GM18868 (cell line): ENCODE data around the gene PRKG1.

Source experiments
- ATAC-seq: cut with Tn5 transposase; IDR thresholded peaks from one replicate; pipeline ENCODE4 v1.9.1; 2021; ENCODE audit warnings: mild to moderate bottlenecking, moderate library complexity; ENCODE audit not compliant: unreplicated experiment

The PRKG1 gene

DNA sequence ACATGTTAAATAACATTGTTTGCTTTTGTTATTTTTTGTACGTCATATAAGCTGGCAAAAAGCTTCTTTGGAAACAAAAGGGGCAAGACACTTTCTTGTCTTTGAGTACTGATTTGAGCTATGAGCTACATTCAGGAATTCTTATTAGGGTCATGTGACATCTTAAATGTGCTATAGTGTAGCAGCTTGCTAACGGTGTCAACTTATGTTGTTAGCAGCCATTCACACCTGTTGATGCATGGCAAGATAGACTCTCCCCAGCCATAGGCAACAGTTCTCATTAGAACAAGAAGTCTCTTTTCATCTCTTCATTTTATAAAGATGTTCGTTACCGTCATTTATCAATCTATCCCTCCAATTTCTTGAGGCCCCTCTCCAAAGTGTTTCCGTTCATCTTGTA lies 411.4 kb downstream of the PRKG1 start:
- ATAC-seq = no peak

DNA sequence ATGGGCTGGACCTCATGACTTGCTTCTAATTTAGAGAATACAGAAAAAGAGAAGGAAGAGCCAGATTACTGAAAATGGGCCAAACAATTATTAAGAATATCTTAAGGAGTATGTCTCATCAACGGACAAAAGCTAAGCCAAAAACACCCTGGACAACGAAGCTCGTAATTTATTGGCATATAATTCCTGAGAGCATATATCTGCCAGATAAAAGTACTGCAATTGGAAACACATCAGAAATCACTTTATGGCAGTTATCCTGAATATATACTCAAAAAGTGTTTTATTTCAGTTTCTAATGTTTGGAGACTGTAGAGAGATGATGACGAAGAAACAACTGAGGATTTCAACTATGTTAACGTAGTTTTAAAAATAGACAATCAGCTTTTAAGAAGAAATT lies 413.3 kb downstream of the PRKG1 start:
- no peak for ATAC-seq

DNA sequence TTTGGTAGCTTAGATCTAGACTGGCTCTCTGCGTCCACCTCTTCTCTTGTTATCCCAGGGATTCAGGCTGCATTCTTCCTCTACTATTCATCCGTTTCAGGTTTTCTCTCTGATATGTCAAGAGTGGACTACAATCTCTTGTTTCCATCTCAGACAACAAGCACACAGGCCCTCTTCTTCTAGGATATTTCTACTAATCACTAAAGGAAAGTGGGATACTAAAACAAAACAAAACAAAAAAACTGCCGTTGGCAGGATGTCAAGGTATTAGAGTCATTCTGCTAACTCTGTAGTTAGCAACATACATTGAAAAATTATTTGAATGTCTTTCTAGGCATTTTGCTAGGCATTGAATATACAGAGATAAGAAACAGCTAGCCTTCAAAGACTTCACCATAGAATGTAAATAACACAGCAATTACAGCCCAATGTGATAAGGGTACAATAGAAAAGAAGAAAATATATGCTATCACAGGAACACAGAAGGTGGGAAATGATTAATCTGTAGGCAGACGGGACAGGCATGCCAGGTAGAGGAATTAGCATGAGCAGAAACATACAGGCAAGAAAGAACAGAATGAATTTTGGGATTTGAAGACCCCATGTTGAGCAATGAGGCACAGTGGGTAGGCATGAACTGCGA lies 414.6 kb downstream of the PRKG1 start:
- no peak for ATAC-seq

DNA sequence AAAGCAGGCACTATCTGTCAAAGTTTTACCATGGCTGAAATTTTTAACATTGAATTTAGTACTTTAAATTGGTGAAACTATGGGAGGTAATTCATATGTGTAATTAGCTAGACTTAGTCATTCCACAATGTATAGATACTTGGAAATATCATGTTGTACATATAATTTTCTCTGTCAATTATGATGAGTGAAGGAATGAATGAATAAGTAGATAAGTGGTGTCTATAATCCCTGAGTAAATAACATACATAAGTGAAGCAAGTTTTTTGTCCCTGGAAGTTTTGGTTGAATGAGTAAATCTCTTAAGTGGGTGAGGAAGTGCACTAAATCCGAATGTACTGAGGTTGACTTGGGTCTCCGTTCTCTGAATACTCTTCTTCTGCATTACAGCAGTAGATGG lies 424.1 kb downstream of the PRKG1 start:
- no peak for ATAC-seq

DNA sequence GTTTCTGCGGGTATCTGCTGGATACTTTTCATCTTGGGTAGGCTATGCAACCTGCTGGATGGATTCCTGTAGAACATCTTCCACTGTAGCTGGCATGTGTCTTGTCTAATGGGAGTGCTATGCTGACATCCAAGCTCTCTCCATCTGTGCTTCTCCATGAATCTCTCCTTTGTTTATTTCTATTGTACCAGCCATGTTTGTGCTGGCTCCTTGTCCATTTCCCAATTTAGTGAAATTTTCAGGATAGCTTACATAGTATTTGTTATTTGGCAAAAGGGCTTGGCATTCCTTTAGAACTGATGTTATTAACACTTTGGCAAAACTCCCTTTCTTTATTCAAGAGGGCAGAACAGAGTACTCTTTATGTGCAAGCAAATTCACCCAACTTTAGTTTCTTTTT lies 427.1 kb downstream of the PRKG1 start:
- no peak for ATAC-seq

DNA sequence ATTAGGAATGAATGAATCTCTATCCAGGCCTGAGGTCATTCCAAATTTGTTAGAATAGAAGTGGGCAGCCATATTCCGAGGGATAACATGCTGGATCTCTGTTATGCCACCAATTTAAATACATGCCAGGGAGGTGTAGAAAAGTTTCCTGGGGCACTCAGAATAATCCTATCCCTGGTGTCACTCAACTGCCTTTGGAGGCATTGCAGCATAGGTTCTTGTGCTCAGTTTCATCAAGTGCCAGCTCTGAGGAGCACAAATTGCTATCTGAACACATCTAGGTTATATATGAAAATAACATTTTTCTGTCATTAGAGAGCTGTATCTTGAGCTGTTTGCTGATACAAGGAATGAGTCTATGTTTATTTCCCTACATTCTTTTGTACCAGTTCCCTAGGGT lies 427.8 kb downstream of the PRKG1 start:
- ATAC-seq = no peak

DNA sequence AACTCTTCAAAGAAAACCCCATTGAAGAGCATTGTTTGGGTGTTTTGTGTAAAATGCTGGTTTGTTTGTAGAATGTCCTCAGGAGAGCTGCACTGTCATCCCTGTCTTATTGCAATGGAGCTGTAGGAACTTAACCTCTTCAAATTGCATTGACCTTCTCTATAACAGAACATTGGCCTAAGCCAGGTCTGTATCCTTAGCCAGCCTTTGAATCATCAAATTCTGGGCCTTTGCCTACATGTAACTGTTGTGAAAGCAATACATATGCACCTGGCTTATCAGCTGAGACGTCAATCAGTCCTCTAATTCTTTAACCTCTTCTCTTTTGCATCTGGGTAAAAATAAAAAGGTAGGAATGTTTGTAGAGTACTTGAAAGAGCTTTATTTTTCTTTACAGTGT lies 429.1 kb downstream of the PRKG1 start:
- no peak for ATAC-seq

DNA sequence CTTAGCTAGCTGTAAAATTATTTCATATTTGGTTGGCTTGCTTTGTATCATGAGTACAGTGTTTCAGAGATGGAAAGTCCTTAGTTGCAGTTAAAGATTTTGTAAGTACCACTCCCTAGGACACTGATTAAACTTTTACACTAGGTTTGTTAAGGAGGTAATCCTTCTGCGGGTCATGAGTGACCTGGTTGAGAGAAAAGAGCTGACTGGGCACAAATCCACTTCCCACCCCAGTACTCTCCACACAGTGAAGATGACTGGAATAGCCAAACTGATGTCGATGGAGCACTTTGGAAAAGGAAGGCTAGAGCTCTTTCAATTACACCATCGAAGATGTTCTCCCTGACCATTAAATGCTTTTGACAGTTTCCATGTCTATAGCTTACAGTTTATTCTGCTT lies 433.2 kb downstream of the PRKG1 start:
- ATAC-seq = no peak

DNA sequence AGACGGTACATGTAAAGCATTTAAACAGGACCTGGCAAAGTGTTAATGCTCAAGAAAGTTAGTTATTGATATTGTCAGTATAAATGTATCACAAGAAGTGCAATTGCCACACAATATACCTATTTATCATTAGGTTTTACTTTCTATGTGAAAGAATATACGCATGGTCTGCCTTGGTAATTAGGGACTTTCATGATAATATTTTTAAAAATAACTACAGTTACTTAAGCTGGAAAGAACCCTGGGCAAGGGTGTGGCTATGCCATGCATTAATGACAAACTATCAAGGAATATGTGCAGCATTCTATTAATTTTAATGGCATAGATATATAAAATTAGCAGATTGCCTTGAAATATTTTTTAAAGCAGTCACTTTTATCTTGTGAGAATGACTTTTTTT lies 433.9 kb downstream of the PRKG1 start:
- no peak for ATAC-seq

DNA sequence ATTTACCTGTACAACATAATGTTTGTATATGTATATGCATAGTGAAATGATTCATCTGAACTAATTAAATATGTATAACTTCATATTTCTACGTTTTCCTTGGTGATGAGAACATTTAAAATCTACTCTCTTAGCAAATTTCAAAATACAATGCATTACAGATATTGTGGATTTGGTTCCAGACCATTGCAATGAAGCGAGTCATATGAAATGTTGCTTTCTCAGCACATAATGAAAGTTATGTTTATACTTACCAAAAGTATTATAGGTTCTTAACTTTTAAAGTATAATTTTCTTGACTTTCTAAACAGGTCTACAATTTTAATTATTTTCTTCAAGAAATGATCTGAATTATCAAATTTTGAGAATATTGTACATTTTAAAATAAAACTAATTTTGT lies 435.9 kb downstream of the PRKG1 start:
- ATAC-seq = no peak

DNA sequence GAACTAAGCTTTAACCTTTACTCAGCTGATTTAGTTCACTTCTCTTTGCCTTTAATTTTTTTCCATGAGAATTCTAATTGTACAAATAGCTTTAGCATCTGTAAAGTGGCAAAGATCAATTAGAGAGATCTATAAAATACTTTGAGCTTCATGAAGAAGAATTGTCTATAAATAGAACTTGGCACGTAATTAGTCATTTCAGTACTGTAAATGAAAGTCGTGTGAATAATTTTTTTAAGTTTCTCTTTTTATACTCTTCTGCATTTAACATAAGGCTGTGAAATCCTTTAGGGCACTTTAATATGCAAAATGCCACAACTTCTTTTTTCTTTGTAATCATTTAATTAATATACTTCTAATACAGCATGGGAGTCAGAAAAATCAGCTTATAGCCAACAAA lies 447.3 kb downstream of the PRKG1 start:
- peak; percentile 67 for ATAC-seq

DNA sequence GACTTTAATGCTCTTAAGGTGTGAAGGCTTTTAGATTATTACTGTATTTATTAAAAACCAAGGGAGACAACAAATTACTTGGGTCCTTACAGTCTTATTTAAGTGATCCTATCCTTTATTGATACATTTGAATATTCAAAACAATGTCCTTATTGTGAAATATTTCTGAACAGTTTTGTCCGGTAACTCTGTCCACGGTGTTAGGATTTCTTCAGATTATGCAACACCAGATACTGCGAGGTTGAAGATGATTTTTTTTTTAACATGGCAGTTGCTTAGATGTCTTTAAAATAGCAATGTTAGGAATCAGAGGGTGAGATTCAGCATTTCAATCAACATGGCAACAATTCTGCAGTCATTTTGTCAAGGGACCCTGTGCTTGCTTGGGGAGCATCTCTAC lies 448.6 kb downstream of the PRKG1 start:
- no peak for ATAC-seq

DNA sequence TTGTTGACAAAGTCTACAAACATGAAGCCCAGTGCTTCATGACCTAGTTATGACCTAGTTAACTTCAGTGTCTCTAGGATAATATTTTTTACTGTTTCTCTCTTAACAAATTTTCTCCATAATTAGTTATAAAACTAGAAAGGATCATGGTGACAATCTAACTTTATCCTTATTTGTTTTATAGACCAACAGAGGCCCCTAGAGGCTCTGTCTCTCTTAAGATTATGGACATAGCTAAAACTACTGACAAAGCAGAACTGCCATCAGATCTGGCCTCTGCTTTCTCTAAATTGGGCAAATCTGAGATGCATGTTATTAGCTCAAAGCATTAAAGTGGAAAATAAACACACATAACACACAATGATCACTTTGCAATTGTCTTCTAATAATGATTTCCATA lies 449.2 kb downstream of the PRKG1 start:
- no peak for ATAC-seq

DNA sequence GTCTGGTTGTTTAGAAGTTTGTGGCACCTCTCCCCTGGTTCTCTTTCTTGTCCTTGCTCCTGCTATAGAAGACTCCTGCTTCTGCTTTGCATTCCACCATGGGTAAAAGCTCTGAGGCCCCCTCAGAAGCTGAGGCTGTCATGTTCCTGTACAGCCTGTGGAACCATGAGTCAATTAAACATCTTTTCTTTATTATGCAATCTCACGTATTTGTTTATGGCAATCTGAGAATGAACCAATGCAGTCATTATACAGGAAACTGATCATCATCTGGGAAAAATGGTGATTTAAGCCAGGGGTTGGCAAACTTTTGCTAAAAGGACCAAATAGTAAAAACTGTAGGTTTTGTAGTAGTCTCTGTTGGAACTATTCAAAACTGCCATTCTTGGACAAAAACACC lies 449.8 kb downstream of the PRKG1 start:
- no peak for ATAC-seq

DNA sequence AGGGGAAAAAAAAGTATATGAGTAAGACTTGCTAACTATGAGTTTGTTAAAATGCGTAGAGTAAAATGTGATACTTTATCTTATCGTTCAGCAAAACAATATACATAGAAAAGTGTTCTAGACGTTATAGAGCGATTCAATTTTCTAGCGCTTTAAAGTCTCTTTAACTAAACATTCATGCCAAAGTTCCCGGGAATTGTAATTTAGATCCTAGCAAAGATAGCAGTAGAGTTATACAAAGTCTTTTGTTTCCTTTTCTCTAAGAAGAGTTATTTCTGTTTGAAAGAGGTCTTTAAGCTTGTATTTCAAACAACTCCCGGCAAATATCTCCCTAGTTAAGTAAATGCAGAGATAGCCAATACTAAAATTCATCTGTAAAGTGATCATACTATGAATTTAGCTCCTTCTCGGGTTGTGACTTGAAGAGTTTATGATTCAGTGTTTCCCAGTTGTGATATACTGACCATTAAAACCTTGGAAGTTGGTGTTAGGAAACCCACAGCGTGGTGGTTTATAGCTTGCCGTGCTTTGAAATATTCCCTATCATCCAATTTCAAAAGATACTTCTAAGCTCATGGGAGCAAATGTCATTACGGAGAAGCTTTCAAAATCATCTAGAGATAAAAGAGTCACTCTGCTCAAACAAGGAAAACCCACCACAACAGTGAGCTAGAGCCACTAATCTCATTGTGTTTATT lies 453.4 kb downstream of the PRKG1 start:
- no peak for ATAC-seq

DNA sequence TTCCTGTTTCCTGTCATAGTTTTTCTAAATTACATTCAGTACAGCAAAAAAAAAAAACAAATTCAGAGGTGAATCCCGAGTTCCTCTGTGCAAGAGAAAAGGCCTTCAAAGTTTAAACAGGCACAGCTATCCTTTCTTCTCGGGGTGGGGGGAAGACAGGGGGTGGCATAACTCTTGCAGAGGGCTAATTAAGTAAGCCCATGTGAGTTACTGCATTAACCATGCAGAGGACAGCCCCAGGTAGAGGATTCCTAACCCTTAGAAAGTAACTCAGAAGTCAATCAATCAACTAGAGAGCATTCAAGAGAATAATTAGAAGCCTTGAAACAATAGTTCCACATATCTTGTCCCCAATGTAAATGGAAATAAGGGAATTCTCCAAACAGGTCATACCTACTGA lies 454.2 kb downstream of the PRKG1 start:
- no peak for ATAC-seq

DNA sequence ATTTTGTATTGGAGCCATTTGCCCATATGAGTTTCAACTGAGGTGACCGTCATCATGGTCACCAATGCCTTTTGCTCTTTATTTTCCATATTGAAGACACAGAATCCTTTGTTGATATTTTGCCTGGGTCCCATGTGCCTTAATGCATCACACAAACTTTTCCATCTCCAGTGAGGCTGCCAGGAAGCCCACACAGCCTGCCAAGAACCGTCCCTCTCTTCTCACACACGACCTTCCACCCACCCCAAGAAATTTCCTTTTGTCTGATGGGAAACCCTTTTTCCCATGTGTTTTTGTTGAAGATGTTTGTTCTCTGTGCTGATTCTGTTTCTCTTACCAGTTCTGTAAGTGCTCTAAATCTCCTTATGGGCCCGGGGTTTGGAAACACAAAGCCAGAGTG lies 456.3 kb downstream of the PRKG1 start:
- ATAC-seq = no peak

DNA sequence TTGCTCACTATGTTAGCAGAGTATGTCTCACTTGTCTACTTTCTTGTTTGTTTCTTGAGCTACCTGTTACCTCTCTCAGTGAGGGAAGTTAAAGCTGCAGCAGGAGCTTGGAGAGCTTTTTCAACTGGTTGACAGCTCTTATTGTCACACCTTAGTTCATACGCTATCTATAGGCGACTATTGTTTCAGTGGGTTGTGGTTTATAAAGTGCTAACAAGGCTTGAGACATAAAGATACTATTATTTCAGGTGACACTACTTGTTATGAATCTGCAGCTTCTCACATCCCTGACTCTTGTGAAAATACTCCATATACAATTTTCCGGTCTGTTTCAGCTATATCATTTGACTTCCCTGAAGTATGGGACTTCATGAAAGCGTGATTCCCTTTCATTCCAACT lies 457.8 kb downstream of the PRKG1 start:
- ATAC-seq = no peak

DNA sequence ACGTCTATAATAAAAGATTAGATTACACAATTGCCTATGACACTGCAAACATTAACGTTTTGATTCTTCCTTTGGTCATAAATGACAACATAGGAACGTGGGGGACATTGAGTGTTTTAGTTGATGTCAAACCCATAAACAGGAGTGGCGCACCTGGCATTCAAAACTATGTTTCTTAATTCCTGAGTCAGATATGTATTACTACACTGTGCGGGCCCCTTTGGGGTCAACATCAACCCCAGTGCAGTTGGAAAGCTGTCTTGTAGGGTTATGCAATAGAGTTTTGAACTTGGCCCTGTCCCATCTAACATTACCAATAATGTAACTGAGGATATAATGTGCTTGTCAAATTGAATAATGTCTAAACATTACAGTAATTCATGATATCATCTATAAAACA lies 468.6 kb downstream of the PRKG1 start:
- no peak for ATAC-seq

DNA sequence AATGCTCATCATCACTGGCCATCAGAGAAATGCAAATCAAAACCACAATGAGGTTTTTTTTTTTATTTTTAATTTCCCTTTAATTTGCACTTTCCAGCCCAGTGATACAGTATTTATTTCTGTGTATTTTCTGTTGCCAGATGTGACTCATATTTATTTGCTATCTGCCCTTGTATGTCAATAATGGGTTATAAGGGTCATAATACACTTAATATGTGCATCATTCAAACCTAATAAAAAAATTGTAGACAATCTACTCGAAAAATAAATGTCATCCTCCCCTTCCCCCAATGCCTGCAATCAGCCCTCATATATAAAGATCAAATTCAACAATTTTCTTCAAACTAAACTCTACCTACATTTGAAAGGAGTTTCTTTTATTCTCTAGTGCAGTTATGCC lies 470.6 kb downstream of the PRKG1 start:
- ATAC-seq = no peak

DNA sequence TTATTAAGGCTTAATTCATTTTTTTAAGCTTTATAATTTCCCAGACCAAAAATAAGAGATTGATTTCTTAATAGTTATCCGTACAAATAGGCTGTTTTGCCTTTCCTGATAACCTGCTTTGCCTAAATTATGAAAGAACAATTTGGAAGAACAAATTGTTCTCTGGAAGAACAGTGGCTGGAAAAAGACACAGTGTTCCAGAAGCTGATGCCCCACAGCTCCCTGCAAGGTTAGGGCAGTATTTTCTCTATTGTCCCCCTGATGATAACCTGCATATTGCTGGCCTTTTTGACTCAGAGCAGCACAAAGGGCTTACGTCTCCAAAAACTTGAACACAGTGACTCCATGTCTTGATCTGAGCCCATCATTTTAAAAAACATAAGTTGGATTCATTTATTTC lies 473.7 kb downstream of the PRKG1 start:
- no peak for ATAC-seq

DNA sequence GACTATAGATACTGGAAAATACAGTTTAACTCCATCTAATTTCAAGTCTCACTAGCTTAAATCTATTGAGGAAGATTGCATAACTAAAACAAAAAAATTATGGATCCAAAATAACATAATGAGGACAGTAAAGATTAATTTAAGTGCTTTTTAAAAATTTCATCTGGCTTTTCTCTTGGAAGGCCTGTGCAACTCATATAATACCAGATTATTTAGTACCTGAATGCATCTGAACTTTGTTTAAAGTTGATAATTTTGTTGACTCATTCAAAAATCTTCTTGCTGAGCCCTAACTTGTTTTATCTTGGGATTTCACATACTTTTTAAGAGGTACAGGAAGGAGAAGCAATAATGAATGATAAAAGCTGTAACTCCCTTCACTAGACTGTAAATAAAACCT lies 478.6 kb downstream of the PRKG1 start:
- ATAC-seq = no peak

DNA sequence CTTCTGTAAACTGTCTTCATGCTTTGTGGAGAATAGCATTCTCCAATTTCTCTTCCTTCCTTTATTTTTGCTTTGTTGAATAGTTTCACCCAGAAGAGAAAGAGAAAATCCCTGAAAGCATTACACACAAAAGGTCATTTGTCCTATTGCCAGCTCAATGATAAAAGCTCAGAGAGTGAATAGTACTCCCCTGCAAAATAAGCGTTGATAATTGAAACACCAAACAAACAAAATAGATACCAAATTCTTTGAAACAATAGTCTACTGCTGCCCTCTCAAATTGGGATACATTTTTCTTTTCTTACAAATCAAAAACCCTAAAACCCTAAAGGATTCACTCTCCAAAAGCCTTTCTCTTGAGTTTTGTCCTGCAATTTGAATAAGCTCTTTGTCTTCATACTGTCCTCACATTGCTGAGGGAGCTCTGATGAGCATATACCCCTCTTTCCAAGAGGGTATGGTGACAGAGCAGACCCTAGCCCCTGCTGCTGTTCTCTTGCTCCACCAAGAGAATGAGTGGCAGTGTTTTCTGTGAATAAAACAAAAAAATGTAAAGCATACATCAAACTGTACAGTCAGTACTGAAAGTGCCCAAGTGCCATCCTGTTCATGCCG lies 490.7 kb downstream of the PRKG1 start:
- ATAC-seq = no peak
